ENCODE results near the gene NCBP2. TPM values are rescaled to one million over a fixed set of nuclear protein-coding genes. Genes with fewer than 3 reads are reported as not detected.

NCBP2 gene
- polyA plus RNA-seq, 6 donors from 2014 or later, result 35.9 to 75.6 (median 62.9) TPM

DNA sequence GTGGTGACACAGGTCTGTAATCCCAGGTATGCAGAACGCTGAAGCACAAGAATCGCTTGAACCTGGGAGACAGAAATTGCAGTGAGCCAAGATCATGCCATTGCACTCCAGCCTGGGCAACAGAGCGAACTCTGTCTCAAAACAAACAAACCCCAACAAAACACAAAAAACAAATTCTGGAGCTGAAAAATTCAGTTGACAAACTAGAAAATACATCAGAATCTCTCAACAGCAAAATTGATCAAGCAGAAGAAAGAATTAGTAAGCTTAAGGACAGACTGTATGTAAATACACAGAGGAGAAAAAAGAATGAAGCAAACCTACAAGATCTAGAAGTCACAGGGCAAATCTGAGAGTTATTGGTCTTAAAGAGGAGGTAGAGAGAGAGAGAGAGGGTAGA is 25.3 kb downstream of the NCBP2 start:
- peak overlapping the region in 2 of 6 donors; percentile 26 to 56 for H3K27ac Mint-ChIP-seq
- H3K4me1 Mint-ChIP-seq, result peaks cover 13 to 22% (median 21%) of the 10 kb centered on the region in 3 donors
- no peak for DNase-seq
- no peak for ATAC-seq (ENCODE audit: low read depth in 2 of 2)
- H3K4me3 Mint-ChIP-seq, result no peak overlapping the region
- no peaks in the 10 kb centered on the region for H3K27me3 Mint-ChIP-seq
- H3K9me3 Mint-ChIP-seq, result peaks cover 5 to 9% (median 7%) of the 10 kb centered on the region in 7 donors
- H3K36me3 Mint-ChIP-seq, result peaks cover 19 to 20% of the 10 kb centered on the region in 2 donors

DNA sequence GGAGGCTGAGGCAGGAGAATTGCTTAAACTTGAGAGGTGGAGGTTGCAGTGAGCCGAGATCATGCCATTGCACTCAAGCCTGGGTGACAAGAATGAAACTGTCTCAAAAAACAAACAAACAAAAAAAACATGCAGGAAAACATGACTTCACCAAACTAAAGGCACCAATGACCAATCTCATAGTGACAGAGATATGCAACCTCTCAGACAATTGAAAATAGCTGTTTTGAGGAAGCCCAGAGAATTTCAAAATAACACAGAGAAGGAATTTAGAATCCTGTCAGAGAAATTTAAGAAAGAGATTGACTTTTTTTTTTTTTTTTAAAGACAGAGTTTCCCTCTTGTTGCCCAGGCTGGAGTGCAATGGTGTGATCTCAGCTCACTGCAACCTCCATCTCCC is 26.1 kb downstream of the NCBP2 start:
- no peak for ATAC-seq (ENCODE audit: low read depth in 2 of 2)

DNA sequence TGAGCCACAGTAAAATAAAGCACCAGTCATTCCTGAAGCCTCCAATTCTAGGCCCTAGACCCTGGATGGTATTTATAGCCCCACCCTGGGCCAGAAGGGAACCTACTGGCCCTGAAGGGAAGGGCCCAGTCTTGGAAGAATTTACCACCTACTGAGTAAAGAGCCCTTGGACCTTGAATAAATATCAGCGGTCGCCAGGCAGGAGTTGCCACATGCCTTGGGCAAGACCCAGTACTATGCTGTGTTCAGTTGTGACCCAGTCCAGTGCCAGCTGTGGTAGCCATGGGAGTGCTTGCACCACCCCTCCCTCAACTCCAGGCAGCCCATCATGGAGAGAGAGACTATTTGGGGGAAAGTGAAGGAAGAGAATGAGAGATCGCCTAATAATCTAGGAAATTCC is 27.0 kb downstream of the NCBP2 start:
- DNase-seq (no peak), ATAC-seq (ENCODE audit: low read depth in 2 of 2) (no peak)
- H3K36me3 Mint-ChIP-seq, result peaks cover 19 to 20% of the 10 kb centered on the region in 2 donors
- peaks cover 5 to 9% (median 7%) of the 10 kb centered on the region in 7 donors for H3K9me3 Mint-ChIP-seq
- H3K4me1 Mint-ChIP-seq, result peaks cover 8 to 16% (median 16%) of the 10 kb centered on the region in 3 donors
- no peak overlapping the region for H3K4me3 Mint-ChIP-seq
- no peaks in the 10 kb centered on the region for H3K27me3 Mint-ChIP-seq
- no peak overlapping the region for H3K27ac Mint-ChIP-seq

More for the DNA sequence above, 26.1 kb downstream of the NCBP2 start:
- Mint-ChIP-seq H3K4me1 (peaks cover 13 to 22% (median 21%) of the 10 kb centered on the region in 3 donors), H3K27ac (no peak overlapping the region), H3K36me3 (peaks cover 19 to 20% of the 10 kb centered on the region in 2 donors), H3K27me3 (no peaks in the 10 kb centered on the region), H3K9me3 (peaks cover 5 to 9% (median 7%) of the 10 kb centered on the region in 7 donors), H3K4me3 (no peak overlapping the region)
- no peak for DNase-seq

DNA sequence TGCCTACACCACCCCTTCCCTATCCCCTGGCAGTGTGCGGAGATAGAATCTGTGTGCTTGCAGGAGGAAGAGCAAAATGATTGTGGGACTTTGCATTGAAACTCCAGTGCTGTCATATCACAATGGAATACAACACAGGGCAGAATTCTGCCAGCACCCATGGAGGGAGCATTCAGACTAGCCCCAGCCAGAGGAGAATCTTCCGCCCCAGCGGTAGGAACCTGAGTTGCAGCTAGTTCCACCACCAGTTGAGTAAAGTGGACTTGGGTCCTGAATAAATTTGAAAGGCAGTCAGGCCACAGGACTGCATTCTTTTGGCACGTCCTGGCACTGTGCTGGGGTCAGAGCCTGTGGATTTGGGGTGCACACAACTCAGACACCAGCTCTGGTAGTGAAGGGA is 27.5 kb downstream of the NCBP2 start:
- Mint-ChIP-seq H3K4me3 (no peak overlapping the region), H3K4me1 (peaks cover 6 to 11% (median 11%) of the 10 kb centered on the region in 3 donors), H3K36me3 (peaks cover 19 to 20% of the 10 kb centered on the region in 2 donors), H3K27me3 (no peaks in the 10 kb centered on the region), H3K9me3 (peaks cover 5 to 9% (median 7%) of the 10 kb centered on the region in 7 donors), H3K27ac (peak overlapping the region in 1 of 6 donors; percentile 87)
- no peak for DNase-seq
- ATAC-seq (ENCODE audit: low read depth in 2 of 2), result no peak

DNA sequence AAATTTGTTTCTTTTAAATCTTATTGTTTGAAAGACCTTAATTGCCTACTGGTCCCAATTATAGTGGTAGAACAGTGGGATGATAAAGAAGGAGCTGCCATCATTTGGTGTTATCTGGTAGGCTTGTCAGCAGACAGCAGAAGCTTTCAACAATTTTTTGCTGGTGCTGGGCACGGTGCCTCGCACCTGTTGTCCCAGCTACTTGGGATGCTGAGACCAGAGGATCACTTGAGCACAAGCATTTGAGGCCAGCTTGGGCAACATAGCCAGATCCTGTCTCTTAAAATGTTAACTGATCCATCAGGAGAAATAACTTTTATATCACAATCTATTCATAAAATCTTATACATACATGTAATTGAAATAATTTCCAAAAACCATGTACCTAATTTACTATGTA is 38.6 kb downstream of the NCBP2 start:
- peak overlapping the region in 1 of 6 donors; percentile 38 for H3K27ac Mint-ChIP-seq
- H3K27me3 Mint-ChIP-seq, result no peaks in the 10 kb centered on the region
- no peak for DNase-seq
- peaks cover 21 to 28% of the 10 kb centered on the region in 2 donors for H3K36me3 Mint-ChIP-seq
- H3K4me1 Mint-ChIP-seq, result peaks cover 0 to 2% (median 0%) of the 10 kb centered on the region in 3 donors
- H3K4me3 Mint-ChIP-seq, result no peak overlapping the region
- no peak for ATAC-seq (ENCODE audit: low read depth in 2 of 2)
- H3K9me3 Mint-ChIP-seq, result no peaks in the 10 kb centered on the region

DNA sequence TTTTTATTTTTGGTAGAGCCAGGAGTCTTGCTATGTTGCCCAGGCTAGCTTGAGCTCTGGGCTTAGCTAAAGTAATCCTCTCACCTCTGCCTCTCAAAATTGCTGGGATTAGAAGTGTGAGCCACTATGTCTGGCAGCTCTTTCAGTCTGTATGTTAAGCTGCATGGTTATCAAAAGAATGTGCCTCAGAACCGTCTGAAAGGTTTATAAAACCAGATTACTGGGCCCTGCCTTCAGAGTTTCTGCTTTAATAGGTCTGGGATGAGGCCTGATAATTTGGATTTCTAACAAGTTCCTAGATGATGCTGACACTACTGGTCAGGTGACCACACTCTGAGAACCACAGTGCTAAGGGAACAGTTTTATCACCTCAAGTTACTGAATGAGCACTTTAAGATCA is 40.0 kb downstream of the NCBP2 start:
- H3K27ac Mint-ChIP-seq, result peak overlapping the region in 1 of 6 donors; percentile 36
- no peaks in the 10 kb centered on the region for H3K9me3 Mint-ChIP-seq
- DNase-seq (no peak), ATAC-seq (ENCODE audit: low read depth in 2 of 2) (no peak)
- H3K4me3 Mint-ChIP-seq, result no peak overlapping the region
- peaks cover 21 to 28% of the 10 kb centered on the region in 2 donors for H3K36me3 Mint-ChIP-seq
- no peaks in the 10 kb centered on the region for H3K27me3 Mint-ChIP-seq
- no peaks in the 10 kb centered on the region for H3K4me1 Mint-ChIP-seq

DNA sequence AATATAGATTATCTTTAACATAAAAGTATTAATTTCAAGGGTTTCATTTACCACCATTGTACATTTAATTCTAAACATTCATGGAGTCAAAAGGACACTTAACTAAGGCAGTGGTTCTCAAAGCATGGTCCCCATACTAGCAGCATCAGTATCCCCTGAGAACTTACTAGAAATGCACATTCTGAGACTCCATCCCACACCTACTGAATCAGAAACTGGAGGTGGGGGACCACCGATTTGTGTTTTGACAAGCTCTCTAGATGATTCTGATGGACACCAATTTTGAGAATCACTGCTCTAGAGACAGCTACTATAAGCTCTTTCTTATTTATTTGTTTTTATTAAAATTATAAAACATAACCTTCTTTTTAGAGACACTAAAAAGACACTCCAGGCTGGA is 40.6 kb downstream of the NCBP2 start:
- Mint-ChIP-seq H3K27ac (peak overlapping the region in 1 of 6 donors; percentile 36), H3K9me3 (no peaks in the 10 kb centered on the region), H3K36me3 (peaks cover 18 to 25% of the 10 kb centered on the region in 2 donors), H3K4me1 (no peaks in the 10 kb centered on the region), H3K27me3 (no peaks in the 10 kb centered on the region), H3K4me3 (no peak overlapping the region)
- DNase-seq (no peak), ATAC-seq (ENCODE audit: low read depth in 2 of 2) (no peak)

DNA sequence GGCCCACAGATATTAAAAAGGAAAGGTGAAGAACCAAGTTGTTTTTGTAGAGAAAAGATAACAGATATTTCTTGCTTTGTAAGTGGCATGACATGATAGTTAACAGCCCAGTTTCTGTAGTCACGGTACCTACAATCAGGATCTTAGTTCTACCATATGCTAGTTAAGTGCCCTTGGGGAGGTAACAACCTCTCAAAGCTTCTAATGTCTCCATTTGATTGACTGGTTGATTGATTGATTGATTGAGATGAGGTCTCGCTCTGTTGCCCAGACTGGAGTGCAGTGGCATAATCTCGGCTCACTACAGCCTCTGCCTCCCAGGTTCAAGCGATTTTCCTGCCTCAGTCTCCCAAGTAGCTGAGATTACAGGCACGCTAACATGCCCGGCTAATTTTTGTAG is 46.1 kb downstream of the NCBP2 start:
- Mint-ChIP-seq H3K27me3 (no peaks in the 10 kb centered on the region), H3K4me3 (peak overlapping the region in 1 of 8 donors; percentile 68), H3K9me3 (no peaks in the 10 kb centered on the region), H3K27ac (no peak overlapping the region), H3K36me3 (peaks cover 0 to 12% of the 10 kb centered on the region in 2 donors), H3K4me1 (peaks cover 1 to 11% (median 1%) of the 10 kb centered on the region in 3 donors)
- no peak for ATAC-seq (ENCODE audit: low read depth in 2 of 2)
- DNase-seq, result no peak

DNA sequence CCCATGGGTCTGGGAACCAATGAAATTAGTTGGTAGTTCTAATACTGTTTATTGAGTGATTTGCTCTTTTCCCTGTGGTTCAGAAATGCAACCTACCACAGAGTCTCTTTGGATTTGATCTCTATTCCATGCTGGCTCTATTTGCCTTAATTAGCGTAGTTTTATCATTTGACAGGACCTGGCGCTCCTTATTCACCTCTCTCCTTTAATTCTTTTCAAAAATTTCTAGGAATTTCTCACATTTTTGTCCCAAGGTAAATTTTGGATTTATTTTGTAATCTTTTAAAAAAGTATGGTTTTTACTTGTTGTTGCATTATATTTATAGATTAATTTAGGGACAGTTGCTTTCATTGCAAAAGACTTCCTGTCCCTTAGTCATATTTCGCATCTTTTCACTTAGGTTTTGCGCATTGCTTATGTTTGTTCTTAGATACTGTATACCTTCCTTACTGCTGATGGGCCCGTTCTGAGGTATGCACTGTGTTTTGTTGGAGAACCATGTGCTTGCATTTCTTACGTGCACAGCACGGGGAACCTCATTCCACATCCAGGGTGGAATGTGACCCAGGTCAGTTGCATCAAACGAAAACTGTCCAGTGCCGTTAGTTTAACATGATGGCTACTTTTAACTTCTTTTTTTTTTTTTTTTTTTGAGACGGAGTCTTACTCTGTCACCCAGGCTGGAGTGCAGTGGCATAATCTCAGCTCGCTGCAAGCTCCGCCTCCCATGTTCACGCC is 47.6 kb downstream of the NCBP2 start:
- Mint-ChIP-seq H3K27me3 (no peaks in the 10 kb centered on the region), H3K4me3 (peak overlapping the region in 1 of 8 donors; percentile 41), H3K27ac (peak overlapping the region in 2 of 6 donors; percentile 47 to 72), H3K36me3 (peaks cover 0 to under 1% of the 10 kb centered on the region in 2 donors), H3K9me3 (no peaks in the 10 kb centered on the region), H3K4me1 (peaks cover 5 to 16% (median 6%) of the 10 kb centered on the region in 3 donors)
- ATAC-seq (ENCODE audit: low read depth in 2 of 2) (no peak), DNase-seq (no peak)

DNA sequence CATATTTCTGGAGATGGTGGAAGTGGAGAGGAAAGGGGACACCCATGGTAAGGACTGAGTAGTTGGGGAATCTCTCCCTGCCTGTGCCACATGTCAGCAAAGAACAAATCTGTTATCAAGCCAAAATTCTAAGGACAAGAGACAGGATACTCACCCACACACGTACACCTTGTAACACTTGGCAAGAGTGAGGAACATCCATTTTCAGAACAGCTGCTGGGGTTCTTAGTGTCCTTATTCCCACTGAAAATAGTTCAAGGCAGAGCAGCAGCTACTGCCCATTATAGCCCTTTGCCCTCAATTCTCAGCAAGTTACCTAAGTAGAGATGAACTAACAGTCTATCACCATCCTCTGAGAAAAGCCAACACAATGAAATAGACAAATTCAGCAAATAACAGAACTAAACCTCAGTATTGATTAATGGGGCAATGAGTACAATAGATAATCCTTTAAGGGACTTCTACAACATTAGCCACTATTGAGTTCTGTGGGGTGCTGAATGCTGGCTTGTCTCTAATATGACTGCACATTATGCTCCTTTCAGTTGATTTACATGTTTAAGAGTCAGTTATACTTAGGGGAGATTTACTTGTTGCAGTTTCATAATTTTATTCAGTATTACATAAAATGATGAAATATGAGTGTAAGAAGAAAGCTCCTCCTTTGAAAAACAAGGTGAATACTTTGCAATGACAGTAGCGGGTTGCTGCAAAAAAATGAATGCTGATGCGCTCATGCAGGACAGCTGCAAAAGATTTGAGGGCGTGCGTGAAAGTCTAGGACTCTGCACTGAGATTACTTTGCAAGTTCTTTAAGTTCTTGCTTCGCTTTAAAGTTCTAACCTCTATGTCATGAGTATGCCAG is 52.3 kb downstream of the NCBP2 start:
- H3K27ac Mint-ChIP-seq, result peak overlapping the region in 2 of 6 donors; percentile 19 to 32
- no peak overlapping the region for H3K4me3 Mint-ChIP-seq
- peaks cover 6 to 19% (median 9%) of the 10 kb centered on the region in 3 donors for H3K4me1 Mint-ChIP-seq
- ATAC-seq (ENCODE audit: low read depth in 2 of 2), result no peak
- DNase-seq, result no peak
- no peaks in the 10 kb centered on the region for H3K36me3 Mint-ChIP-seq
- no peaks in the 10 kb centered on the region for H3K9me3 Mint-ChIP-seq
- no peaks in the 10 kb centered on the region for H3K27me3 Mint-ChIP-seq

DNA sequence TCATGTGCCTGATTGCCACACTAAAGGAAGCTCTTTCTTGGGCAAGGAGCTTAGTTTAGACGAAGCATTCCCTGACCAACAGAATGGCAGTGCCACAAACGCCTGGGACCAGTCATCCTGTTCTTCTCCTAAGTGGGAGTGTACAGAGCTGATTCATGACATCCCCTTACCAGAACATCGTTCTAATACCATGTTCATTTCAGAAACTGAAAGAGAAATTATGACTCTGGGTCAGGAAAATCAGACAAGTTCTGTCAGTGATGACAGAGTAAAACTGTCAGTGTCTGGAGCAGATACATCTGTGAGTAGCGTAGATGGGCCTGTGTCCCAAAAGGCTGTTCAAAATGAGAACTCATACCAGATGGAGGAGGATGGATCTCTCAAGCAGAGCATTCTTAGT is 56.2 kb downstream of the NCBP2 start:
- Mint-ChIP-seq H3K4me1 (peaks cover 14 to 31% (median 17%) of the 10 kb centered on the region in 3 donors), H3K9me3 (no peaks in the 10 kb centered on the region), H3K27me3 (no peaks in the 10 kb centered on the region), H3K27ac (peak overlapping the region in 1 of 6 donors; percentile 33), H3K36me3 (no peaks in the 10 kb centered on the region), H3K4me3 (no peak overlapping the region)
- DNase-seq (no peak), ATAC-seq (ENCODE audit: low read depth in 2 of 2) (no peak)
